Activated CD4-positive, alpha-beta T cell treated with anti-CD3 and anti-CD28 coated beads, Interleukin-2, Interleukin-6, amounts not matched to agents 100 ng/mL and 50 ng/mL, durations not matched to agents 16 hours and 8 hours (primary cell): ENCODE measurements around the gene PDSS2.
"Not testable (repeated sequence)": the region's sequence is repeated elsewhere in the genome, so short reads cannot be mapped to it uniquely, and the experiment has no call there.

Experiments
- DNase-seq: peaks from one replicate; pipeline ENCODE4 v3.0.0-alpha.2; 2020

The PDSS2 gene

DNA sequence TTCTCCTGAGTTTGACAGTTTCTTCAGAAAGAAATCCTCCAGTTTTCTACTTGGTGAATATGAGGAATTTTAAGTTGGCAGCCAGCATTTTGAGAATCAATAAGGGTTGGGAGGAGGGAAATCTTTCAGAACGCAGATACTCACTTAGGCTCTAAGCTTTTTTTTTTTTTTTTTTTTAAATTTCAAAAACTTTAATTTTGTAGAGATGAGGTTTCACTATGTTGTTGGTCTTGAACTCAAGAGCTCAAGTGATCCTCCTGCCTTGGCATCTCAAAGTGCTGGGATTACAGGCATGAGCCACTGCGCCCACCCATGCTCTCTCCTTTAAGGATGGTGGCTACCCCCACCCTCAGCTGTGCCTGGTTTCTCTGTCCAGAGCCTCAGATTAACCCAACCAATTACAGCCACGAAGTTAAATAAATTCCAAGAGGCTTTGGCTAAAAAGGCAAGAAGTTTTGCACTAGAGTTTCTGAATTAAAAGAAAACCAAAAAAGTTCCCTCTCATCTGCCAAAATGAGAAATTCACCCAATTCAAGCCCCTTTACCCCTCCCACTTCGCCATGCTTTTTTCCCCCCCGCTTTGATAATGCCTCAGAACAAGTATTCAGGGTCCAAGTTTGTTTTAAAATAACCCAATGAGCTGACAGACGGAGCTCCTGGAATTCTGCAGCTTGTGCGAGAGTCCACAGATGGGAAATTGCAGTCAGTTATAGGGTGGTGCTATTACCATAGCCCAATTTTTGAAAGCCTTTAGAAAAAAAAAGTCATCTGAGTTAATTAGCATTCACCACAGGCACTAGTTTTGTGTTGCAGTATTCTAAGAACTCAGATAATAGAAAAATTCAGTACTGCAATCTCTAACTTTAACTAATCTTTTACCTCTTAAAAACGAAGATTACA, 249.7 kb downstream of the PDSS2 start:
- DNase-seq = no peak

GRCh38 chr6:107207251-107207873, 252.0 kb downstream of the PDSS2 start:
- no peak for DNase-seq

GRCh38 chr6:107205058-107205998, 254.0 kb downstream of the PDSS2 start:
- no peak for DNase-seq

DNA sequence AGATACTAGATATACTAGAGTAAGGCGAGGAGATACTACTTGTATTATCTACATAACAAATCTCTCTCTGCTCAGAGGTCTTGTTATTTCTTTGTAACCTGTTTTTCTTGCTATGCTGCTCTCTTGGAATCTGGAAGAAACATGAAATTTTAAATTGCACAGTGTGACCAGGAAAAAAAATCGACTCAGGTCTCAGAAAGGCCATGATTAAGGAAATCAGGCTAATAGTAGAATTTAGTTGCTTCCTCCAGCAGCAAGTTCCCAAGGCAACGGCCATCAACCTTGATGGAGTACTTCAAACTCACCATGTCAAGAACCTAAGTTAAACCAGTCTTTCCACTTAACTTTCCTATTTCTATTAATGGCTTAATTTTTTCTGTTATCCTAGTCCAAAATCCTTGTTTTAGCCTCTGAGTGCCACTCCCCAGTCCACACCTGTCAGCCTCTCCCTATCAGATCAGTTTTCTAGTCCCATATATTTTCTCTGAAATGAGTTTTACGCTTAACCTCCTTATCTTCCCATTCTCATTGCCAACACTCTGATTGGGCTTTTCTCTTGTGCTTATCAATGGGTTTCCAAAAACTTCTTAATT, 256.4 kb downstream of the PDSS2 start:
- no peak for DNase-seq

- DNase-seq = peak; percentile 6
Observed at GRCh38 chr6:107198631-107199416, 260.5 kb downstream of the PDSS2 start.

DNA sequence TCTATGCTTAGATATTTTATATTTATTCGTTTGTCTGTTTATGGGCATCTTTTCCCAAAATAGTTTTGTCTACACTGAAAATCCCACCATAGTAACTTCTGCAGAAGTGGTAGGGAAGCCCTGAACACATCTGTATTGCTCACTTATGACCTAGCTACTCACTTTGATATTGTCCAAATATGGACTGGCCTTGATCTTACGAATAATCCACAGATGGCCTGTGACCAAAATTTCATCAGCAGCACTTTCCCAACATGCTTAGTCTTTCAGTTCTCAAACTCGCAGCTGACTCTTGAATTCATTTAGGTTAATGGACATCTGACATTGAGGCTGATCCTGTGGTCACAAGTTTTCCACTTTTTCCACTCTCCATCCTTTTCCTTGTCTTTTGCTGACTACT, 263.2 kb downstream of the PDSS2 start:
- no peak for DNase-seq

GRCh38 chr6:107194723-107195122, 264.6 kb downstream of the PDSS2 start:
- DNase-seq = not testable (repeated sequence)

- DNase-seq = no peak
Observed at GRCh38 chr6:107192830-107193229, 266.5 kb downstream of the PDSS2 start.

DNA sequence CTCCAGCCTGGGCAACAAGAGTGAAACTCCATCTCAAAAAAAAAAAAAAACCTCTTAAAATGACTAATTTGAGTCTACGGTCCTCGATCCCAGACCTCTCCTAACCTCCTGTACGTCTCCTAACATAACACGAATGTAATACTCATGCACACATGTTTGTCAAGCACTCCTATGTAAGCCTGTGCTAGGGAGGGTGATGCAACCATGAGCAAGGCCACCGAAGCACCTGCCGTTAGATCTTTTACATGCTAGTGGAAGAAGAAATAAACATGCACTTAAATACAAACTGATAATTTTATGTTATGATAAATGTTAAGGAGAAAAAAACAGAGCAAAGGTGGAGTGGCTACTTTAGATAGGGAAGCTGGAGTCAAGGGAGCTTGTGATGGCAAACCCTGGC, 271.7 kb downstream of the PDSS2 start:
- DNase-seq = no peak

DNA sequence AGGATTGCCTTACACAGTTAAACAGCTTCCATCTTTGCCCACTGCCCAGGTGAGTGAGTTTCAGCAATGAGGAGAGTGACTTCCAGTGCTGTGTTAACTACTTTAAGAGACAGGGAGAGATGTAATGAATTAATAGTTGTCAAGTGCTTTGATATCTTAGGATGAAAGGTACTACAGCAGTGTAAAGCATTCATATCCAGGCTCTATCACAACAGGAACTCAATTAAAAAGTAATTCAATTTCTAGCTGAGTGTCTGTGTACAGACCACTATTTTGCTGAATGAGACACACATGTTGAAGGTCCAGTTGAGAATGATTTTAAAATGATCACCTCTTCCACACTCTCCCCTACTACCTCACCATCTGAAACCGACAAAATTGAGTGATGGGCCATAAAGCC, 273.3 kb downstream of the PDSS2 start:
- no peak for DNase-seq

DNA sequence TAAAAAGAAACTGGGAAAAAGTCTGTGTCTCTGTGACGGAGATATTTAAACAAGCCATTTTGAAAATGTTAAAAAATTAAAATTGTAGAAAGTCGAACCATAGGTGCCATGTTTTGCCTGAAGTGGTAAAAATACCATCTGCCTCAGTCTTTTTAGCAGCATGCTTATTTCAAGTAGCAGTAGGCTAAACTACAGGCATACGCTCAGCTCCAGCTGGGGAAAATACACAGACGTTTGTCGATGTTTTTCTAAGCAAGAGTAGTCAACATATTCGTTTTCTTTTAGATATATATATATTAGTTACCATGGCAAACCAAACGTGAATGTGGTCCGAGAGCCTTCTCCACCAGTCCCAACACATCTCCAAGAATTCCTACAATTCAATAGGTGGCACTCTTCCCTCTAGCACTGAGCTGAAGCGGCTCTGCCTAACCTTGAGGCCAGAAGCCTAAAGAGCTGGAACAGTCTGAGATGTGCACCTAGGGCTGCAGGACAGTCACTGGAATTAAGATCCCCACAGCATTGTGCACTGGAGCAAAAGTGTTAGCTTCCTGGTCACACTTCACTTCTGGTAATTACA, 273.9 kb downstream of the PDSS2 start:
- no peak for DNase-seq

- DNase-seq = no peak
Observed at GRCh38 chr6:107184435-107184834, 274.9 kb downstream of the PDSS2 start.

DNA sequence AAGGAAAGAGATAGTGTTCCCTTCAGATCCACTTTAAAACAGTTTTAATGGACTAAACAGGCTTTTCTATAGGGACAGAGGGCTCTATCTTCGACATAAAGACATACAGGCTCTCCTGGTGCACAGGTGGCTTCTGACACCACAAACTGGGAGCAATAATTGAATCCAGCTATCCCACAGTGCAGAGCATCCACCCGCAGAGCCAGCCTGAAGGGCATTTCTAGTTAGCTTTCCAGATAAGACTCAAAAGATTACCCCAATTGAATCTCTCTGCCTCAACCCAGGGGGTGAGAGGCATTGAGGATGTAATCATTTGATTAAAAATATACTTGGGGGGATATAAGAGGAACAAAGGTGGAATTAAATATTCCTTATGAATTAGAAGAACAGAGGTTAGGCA, 279.3 kb downstream of the PDSS2 start:
- no peak for DNase-seq

DNA sequence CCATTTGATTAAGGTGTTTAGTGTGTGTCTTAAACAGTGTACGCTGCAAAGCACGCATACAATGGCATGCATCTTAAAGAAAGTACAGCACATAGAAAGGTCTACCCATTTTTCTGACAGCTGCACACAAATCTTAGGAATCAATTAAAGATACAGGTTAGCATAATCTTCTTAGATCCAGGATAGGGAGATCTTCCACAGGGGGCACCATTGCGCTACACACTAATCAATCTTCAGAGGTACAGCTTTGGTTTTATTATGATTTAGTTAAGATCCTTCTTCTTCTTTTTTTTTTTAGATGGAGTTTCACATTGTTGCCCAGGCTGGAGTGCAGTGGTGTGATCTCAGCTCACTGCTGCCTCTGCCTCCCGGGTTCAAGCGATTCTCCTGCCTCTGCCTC, 280.4 kb downstream of the PDSS2 start:
- peak; percentile 8 for DNase-seq

- no peak for DNase-seq
Observed at GRCh38 chr6:107173779-107174178, 285.6 kb downstream of the PDSS2 start.

DNA sequence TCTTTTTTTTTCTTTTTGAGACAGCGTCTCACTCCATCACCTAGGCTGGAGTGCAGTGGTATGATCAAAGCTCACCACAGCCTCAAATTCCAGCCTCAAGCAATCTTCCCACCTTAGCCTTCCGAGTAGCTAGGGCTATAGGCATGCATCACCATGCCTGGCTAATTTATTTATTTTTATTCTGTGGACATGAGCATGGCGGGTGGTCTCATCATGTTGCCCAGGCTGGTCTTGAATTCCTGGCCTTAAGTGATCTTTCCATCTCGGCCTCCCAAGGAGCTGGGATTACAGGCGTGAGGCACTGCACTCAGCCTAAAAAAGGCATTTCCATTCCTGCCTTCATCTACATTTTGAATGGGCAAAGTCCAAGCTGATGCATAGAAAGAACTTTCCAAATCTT, 287.9 kb downstream of the PDSS2 start:
- no peak for DNase-seq

GRCh38 chr6:107164299-107164698, 295.1 kb downstream of the PDSS2 start:
- not testable (repeated sequence) for DNase-seq

- no peak for DNase-seq
Observed at GRCh38 chr6:107161521-107161920, 297.8 kb downstream of the PDSS2 start.

DNA sequence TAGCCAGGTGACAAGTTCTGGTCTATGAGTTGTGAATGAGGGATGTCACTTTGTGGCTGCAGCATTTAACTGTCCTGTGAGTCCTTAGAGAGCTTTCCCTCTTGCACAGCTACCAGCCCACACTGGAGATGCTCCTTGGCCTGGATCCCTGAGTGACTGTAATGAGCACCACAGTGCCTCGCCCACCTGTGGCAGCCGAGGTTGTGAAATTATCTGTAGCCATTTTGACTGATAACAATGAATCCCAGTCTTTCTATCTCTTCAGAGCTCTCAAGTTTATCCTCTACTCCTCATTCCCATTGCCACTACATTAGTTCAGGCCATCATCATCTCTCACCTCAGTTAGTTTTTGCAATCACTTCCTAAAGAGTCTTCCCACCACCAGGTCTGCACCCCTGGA, 302.7 kb downstream of the PDSS2 start:
- no peak for DNase-seq

DNA sequence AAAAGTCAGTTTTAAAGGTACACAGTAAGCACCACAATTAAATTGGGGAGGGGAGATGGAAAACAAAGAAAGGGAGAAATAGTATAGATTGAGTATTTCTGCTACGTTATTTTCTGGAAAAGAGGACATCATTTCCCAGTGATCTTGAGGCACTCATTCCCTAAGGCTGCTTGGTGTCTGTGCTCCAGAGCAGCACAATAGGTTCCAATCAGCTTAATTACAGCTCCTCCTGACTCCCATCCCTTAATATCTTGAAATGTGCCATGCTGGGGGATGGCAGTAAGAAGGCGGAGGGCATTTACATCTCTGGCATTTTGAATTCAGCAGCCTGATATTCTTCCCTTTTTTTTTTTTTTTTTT, 304.6 kb downstream of the PDSS2 start:
- no peak for DNase-seq

- DNase-seq = no peak
Observed at GRCh38 chr6:107154131-107154800, 305.1 kb downstream of the PDSS2 start.
